SH-SY5Y (cell line): Measurements from ENCODE around the gene SLC39A8.

Source experiments
- GATA2 ChIP-seq: IDR thresholded peaks from 2 replicates; pipeline ENCODE4 v1.6.1; 2011; ENCODE audit warnings: mild to moderate bottlenecking, low read depth, low read length
- GATA3 ChIP-seq: IDR thresholded peaks from 2 replicates; pipeline ENCODE4 v1.6.1; 2011; ENCODE audit warnings: low read depth, mild to moderate bottlenecking, low read length, moderate library complexity

SLC39A8 gene

DNA sequence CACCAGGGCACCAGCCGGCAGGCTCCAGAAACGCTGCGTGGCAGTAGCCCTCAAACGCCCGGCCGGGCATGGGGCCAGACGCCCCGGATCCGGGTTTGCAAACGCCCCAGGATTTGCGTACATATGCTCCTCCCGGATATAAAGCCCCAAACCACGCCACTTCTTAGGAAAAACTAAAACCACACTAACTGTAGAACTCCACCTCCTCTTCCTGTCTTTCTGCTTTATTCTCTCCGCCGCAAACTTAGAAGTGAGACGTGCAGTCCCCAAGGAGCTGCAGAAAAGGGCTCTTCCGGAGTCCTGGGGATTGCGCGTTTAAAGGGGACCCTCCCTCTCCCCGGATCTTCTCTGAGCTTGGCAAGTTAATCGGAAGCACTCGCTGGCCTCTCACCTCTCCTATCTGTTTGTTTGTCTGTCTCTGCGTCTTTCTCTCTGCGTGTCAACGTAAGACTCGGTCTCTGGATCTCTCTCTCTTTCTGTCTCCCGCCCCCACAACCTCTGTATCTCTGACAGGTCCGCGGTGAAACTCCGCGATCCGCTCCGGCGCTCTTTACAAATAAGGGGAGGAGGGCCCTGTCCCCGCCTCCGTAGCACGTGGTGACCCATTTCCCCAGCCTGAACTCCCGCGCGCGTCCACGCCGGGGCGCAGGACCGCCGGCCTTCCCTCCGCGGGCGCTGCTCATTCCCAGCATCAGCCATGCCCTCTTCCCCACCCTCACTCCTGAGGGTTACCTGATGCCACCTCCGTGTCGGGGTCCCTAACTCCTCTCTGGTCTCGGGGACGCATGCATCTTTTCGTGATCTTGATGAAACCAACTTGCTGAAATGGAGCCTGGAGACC lies at the start of gene SLC39A8:
Gene SLC39A8 (minus strand): TSS at position 529 of the 841 bp plus-strand sequence. CDS start 820 bp downstream, outside the sequence.
- TF ChIP-seq GATA2 = no peak
- no peak for TF ChIP-seq GATA3

DNA sequence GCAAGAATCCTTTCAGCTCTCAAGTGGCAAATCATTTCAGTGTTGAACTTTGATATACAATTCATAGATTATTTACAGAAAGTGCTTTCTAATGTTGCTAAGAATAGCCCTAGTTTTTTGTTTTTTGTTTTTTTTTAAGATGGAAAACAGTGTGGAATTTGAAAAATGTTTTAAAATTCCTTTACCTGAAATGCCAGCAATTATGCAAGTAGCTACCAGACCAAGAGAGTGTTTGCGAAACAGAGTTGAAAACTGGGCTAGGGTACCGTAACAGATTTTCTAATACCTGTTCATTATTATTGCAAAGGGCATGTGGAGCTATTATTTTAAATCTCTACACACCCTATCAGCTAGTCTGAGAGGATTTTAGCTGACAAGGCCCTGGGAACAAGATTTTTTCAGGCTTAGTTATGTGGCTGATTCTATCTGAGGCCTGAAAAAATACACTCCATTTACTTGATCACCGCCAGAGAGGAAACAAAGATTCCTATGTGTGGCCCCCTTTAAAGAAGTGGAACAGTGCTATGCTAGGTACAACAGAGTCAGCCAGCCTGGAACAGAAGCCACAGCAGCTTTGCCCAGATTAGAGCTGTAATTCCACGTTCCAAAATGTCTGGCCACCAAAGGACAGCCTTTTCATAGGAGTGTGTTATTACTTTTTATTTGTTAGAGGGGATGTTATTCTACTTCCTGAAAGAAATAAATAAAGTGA lies 46.9 kb upstream of the SLC39A8 start:
- no peak for TF ChIP-seq GATA2
- no peak for TF ChIP-seq GATA3

DNA sequence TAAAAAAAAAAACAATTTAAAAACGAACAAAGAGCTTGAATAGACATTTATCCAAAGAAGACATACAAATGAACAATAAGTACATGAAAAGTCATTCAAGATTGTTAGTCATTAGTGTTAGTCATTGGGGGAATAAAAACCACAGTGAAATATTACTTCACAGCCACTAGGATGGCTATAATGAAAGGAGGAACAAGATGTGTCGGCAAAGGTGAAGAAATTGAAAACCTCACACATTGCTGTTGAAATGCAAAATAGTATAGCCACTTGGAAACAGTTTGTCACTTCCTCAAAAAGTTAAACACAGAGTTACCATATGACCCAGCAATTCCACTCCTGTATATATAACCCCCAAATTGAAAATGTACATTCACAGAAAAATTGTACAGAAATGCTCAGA lies 45.2 kb upstream of the SLC39A8 start:
- no peak for TF ChIP-seq GATA3
- no peak for TF ChIP-seq GATA2

DNA sequence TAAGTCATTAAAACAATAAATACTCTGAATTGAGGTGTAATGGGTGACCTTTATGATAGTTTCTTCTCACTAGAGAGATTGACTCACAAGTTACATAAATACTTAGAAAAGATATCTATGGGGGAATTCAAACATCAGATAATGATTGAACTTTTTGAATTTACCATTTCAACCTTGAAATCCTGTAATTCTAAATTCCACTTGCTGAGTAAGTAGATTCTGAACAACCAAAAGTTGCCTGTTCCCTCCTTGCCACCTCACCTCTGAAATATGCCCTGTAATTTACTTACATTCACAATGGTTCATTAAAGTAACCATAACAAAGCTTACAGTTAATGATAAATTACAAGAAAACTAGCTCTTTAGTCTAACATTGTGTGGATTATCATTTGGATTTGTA lies 43.3 kb upstream of the SLC39A8 start:
- TF ChIP-seq GATA3 (no peak), GATA2 (no peak)

DNA sequence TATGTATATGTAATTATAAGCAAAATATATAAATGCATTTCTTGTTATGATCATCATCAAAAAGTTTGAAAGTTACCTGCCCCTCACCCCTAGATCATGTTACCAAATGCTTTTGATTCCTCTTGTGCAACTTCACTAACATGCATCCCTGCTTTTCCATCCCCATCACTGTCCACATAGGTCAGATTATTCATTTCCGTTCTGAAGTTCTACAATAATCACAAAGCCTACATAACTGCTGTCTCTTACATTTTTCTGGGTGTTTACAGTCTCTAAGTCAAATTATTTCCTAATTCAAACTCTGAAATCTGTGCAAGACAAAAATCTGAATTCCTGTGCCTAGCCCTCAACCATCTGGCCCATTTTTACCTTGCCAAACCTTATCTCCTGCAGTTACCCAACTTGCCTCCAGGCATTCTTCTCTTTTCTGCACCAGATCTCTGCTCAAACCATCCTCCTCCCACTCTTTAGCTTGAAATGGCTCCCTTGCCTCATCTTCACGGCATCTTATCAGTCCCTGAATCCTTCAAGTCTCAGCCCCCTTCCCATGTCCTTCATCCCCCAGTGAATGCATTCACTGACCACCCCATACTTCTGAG lies 42.4 kb upstream of the SLC39A8 start:
- no peak for TF ChIP-seq GATA3
- no peak for TF ChIP-seq GATA2

DNA sequence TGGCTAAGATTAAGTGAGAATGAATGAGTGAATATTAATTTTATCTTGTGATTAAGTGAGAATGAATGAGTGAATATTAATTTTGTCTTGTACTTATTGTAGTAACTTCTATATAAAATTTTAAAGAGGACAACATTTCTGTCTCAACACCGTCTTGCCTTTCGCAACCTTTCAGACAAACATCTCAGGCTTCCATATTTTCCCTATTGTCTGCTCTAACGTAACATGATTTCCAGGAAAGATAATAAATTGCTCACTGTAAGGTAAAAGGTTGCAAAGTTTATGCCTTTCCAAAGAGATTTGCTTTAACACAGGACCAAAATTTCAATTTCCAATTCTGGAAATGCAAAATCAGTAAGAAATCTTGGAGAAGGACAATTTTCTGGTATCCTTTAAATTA lies 41.7 kb upstream of the SLC39A8 start:
- TF ChIP-seq GATA2 = no peak

DNA sequence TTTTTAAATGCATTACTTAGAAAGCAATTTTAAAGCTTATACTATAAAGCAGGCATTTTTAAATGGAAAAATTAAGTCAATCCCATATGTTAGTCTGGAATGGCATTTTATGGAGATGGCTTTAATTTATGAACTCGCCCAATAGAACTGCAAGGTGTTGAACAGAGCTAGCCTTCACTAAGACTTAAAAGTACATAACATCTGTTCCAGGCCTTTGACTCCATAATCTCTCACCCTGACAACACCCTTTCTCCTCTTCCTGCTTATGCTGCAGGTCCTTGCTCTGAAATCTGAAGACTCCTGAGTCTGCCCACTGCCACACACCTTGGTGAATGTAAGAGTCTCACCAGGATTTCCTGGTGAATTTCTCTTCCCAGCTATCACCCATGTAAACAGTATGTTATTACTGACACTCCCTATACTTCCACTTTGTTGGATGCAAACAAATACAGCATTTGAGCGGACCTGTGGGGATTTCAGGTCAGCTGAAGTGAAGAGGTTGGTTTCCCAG lies 17.7 kb upstream of the SLC39A8 start:
- TF ChIP-seq GATA3 (no peak), GATA2 (no peak)

DNA sequence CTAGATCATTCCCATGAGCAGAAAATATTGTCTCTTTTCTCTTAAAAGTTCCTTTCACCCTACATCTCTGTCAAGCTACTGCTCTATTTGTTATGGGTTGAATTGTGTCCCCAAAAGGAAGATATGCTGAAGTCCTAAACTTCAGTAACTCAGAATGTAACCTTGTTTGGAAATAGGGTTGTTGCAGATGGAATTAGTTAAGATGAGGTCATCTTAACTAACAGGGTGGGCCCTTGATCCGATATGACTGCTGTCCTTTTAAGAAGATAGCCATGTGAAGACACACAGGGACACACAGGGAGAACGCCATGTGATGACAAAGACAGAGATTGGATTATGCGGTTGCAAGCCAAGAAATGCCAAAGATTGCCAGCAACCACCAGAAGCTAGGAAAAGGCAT lies 12.8 kb upstream of the SLC39A8 start:
- TF ChIP-seq GATA2 (no peak), GATA3 (no peak)

DNA sequence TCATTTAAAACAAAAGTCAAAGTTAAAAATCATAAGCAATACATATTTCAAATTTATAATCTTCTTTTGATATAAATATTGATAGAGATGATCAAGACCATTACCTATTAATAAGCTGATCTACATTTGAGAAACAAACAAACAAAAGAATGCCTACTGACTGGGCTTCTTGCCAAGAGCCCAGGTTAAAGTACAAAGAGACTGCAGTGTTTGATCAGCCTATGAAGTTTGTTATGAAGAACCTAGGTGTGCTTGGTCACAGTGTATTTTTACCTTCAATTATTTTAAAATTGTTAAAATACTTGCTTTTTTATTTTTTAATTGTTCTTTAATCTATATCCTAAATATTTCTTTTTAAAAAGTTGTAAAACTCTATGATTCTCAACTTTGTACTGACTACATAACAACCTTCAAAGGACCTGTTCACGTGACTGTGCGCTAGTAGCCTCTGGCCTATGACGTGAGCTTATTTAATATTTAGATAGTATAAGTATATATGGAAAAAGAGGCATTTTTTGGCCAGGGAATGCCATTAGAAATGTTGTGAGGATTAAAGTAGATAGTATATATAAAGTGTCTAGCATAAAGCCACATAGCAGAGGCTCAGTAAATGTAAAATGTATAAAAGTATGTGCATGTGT lies 11.4 kb upstream of the SLC39A8 start:
- no peak for TF ChIP-seq GATA3

DNA sequence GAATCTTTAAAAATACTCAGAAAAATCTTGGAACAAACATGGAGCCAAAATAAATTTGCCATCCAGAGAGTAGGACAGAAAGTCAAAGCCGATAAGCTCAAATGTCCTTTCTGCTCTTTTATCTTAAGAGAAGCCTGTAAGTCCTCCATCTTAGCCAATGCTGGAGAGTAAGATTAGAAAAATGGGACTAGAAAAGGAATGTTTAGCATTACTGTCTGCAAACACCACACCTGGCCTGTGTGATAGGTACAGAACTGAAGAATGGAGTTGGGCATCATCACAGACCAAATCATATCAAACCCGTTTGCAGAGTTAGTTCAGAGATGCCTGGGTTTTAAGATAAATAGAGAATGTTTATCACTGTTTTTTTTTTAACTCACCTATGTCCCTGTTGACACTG lies 10.5 kb upstream of the SLC39A8 start:
- TF ChIP-seq GATA2 (no peak), GATA3 (no peak)

DNA sequence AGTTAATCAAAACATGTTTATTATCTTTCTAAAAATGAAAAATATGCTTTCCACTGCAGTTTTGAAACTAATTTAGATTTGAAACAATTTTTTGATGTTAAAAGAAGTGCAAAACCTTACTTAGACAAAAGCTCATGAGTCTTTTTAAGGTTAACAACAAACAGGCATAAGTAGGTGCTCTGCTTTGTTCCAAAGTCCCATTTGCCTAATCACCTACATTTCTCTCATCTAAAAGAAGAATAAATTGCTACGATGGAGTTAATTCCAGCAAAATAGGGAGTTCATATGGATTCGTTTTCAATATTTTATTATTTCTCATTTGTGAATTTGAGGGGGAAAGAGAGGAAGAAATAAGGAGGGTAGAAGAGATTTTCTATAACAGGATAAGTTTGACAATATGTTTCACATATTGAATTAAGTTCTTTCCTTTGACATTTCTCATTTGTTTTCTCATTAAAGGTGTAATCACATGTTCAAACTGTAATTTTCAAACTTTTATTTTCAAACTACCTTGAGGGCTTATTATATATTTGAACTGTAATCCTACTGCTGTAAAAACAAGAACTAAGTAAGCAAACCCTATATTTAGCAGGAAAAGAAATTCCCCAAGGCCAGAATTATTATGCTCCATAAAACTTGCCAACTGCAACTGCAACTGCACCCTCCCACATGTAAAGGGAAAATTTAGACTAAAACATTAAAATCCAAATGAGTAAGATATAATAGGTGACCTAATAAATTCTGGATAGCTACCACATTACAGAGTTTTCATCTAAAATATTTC lies 9.6 kb upstream of the SLC39A8 start:
- TF ChIP-seq GATA2 (no peak), GATA3 (no peak)

DNA sequence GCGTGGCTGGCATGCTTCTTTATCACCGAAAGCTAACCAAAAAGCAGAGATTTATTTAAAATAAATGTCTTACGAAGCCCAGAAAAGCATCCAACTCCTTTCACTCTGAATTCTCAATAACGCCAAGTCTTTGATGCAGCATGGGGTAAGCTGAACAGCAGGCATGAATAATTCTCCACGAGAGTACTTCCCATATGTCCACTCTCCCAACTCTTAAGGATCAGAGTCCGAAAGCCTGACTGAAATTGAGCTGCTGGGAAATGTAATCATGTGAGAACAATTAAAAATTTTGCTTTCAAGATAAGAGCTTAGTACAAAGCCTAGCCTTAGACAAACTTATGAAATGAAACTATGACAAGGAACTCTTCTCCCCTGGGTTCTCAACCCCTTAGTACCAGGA lies 7.5 kb upstream of the SLC39A8 start:
- no peak for TF ChIP-seq GATA2
- no peak for TF ChIP-seq GATA3

DNA sequence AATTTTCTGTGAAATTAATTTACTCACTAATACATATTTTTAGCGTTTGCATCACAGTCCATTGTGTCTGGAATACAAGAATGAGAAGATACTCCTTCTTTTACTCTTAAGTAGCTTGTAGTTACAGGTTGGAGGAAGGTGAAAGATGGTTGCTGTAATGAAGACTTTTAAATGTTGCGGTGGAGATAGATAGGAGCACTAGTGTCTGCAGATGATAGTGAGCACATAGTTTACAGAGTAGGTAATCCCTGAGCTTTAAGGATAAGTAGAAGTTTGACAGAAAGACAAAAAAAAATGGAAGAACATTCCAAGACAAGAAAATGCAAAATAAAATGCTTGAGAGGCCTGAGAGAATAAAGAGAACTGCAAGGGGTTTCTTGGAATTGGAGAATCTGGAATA lies 5.4 kb upstream of the SLC39A8 start:
- no peak for TF ChIP-seq GATA2

DNA sequence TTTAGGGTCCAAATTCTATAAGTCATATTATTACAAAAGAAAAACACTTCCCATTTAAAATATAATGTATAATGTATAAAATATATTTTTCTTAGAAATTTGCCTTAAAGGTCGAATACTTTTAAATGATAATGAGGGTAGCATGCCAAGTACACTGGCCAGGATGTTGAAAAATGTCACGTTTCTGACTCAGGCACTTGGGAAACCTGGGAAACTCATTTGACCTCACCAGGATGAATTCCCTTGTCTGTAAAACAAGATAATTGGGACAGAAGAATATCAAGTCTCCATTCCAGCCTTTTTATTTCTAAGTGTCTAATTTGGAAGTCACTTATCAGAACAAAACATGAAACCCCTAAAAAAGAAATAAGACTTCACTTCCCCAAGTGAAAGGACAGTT lies 3.4 kb upstream of the SLC39A8 start:
- TF ChIP-seq GATA2 (no peak), GATA3 (no peak)

DNA sequence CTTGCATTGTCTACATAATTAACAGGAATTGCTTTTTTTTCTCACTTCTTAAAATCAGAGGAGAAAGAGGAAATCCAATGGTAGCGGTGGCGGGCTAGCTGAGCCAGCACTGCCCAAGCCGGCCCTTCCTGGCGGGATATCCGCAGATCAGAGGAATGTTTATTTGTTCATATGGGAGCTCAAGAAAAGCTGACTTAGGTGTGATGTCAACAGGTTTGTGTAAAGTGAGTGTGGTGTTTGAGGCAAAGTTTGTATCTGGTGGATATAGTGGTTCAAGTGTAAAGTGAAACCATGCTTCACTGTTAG lies 466 bp upstream of the SLC39A8 start:
- TF ChIP-seq GATA3 (no peak), GATA2 (no peak)

DNA sequence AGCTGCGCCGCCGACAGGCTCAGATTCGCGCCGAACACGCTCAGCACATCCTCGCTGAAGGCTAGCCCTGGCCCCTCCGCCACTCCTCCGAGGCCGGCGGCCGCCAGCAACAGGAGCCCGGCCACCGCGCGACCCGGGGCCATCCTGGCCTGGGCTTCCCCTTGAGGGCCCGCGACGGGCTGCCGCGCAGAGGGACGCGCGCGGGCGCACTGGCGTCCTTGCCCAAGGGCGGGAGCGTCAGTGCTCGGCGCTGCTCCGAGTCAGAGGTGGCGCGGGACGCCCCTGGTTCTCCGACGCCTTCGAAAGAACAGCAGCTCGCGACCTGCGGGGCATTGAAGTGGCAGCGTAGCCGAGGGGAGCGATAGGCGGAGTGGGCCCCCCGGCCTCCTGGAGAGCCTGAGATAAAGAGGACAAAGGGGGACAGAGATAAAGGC lies 745 bp downstream of the SLC39A8 start:
- no peak for TF ChIP-seq GATA3
- no peak for TF ChIP-seq GATA2
